Hematopoietic multipotent progenitor cell treated with erythropoietin and hydrocortisone succinate and interleukin-3 and kit ligand, for 8 days (in vitro differentiated cells): Measurements from ENCODE around the gene TNRC18.
"Not testable (repeated sequence)": the region's sequence is repeated elsewhere in the genome, so short reads cannot be mapped to it uniquely, and the experiment has no call there.

ENCODE experiments used
- DNase-seq: peaks from one replicate; pipeline ENCODE4 v3.0.0-alpha.2; 2015

The TNRC18 gene

GRCh38 chr7:5260530-5261068, 163.0 kb downstream of the TNRC18 start:
- not testable (repeated sequence) for DNase-seq
